Astrocyte (in vitro differentiated cells and primary cell): Measurements from ENCODE around the gene RAPGEF3.

Experiments used
- EZH2 ChIP-seq: IDR thresholded peaks from 2 replicates; pipeline ENCODE4 v1.6.1; 2012; ENCODE audit warnings: mild to moderate bottlenecking, low read length, inconsistent platforms; ENCODE audit not compliant: insufficient read depth
- TF ChIP-seq, protein P1 (sequence below): IDR thresholded peaks from 2 replicates; pipeline ENCODE4 v1.5.1; 2011; ENCODE audit warnings: low read depth, mild to moderate bottlenecking, inconsistent platforms, low read length, moderate library complexity; ENCODE audit not compliant: insufficient read depth

GRCh38 chr12:47709237-47709636, 49.4 kb downstream of the RAPGEF3 start:
- TF ChIP-seq, protein P1, sequence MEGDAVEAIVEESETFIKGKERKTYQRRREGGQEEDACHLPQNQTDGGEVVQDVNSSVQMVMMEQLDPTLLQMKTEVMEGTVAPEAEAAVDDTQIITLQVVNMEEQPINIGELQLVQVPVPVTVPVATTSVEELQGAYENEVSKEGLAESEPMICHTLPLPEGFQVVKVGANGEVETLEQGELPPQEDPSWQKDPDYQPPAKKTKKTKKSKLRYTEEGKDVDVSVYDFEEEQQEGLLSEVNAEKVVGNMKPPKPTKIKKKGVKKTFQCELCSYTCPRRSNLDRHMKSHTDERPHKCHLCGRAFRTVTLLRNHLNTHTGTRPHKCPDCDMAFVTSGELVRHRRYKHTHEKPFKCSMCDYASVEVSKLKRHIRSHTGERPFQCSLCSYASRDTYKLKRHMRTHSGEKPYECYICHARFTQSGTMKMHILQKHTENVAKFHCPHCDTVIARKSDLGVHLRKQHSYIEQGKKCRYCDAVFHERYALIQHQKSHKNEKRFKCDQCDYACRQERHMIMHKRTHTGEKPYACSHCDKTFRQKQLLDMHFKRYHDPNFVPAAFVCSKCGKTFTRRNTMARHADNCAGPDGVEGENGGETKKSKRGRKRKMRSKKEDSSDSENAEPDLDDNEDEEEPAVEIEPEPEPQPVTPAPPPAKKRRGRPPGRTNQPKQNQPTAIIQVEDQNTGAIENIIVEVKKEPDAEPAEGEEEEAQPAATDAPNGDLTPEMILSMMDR: no peak
- TF ChIP-seq EZH2: no peak
